ENCODE data around the gene JMJD1C. TPM values are rescaled to one million over a fixed set of nuclear protein-coding genes. Genes with fewer than 3 reads are reported as not detected.

The JMJD1C gene
- total RNA-seq, 1 donor from 2014 or later, result 72.9 TPM

DNA sequence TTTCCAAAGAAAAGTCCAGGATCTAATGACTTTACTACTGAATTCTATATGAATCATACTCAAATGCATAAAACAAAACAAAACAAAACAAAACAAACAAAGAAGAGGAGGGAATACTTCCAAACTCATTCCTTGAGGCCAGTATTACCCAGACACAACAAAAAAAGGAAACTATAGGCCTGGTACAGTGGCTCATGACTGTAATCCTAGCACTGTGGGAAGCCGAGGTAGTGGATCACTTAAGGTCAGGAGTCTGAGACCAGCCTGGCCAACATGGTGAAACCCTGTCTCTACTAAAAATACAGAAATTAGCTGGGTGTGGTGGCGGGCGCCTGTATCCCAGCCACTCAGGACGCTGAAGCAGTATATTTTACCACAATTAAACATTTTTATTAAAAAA lies 218.0 kb downstream of the JMJD1C start:
- H3K27me3 Mint-ChIP-seq (ENCODE audit: low read depth), result no peaks in the 10 kb centered on the region
- no peak overlapping the region for H3K4me3 Mint-ChIP-seq (ENCODE audit: unreplicated experiment)
- no peak for TF ChIP-seq CTCF (IDR thresholded peaks at IDR 0.05)
- H3K36me3 Mint-ChIP-seq (ENCODE audit: low read depth), result peaks cover 9% of the 10 kb centered on the region
- peaks cover 55% of the 10 kb centered on the region for H3K4me1 Mint-ChIP-seq (ENCODE audit: low read depth)
- H3K27ac Mint-ChIP-seq (ENCODE audit: unreplicated experiment), result peak overlapping the region; percentile 83
- no peak for DNase-seq (ENCODE audit: low spot score)
- H3K9me3 Mint-ChIP-seq (ENCODE audit: low read depth), result no peaks in the 10 kb centered on the region

- H3K36me3 Mint-ChIP-seq (ENCODE audit: low read depth), result peaks cover 9% of the 10 kb centered on the region
- H3K27ac Mint-ChIP-seq (ENCODE audit: unreplicated experiment), result peak overlapping the region; percentile 83
- no peak for DNase-seq (ENCODE audit: low spot score)
These were observed 219.4 kb downstream of the JMJD1C start for GRCh38 chr10:63246356-63246755.

DNA sequence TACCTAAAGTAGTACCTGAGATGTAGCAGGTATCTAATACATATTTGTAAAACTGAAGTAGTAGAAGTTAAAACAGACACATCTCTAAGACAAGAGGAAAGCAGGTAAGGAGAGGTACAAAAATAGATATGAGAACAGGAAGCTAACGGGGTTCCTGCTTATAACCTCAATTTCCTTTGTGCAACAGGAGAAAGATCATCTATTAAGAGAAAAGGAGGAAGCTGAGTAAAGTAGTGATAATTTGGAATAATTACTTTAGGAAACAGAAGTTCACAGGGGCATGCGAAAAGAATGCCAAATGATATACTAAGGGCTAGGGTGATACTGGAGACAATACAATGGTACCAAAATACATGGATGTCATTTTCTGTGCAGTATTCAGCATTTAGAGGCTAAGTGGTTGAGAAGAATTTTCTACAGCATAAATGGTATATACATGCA lies 223.9 kb downstream of the JMJD1C start:
- Mint-ChIP-seq H3K27ac (ENCODE audit: unreplicated experiment) (peak overlapping the region; percentile 13), H3K27me3 (ENCODE audit: low read depth) (no peaks in the 10 kb centered on the region), H3K4me3 (ENCODE audit: unreplicated experiment) (no peak overlapping the region), H3K36me3 (ENCODE audit: low read depth) (peaks cover 3% of the 10 kb centered on the region), H3K9me3 (ENCODE audit: low read depth) (no peaks in the 10 kb centered on the region), H3K4me1 (ENCODE audit: low read depth) (peaks cover 65% of the 10 kb centered on the region)
- no peak for DNase-seq (ENCODE audit: low spot score)
- TF ChIP-seq CTCF (IDR thresholded peaks at IDR 0.05), result no peak

More at GRCh38 chr10:63246356-63246755, 219.4 kb downstream of the JMJD1C start:
- Mint-ChIP-seq H3K4me3 (ENCODE audit: unreplicated experiment) (no peak overlapping the region), H3K4me1 (ENCODE audit: low read depth) (peaks cover 51% of the 10 kb centered on the region), H3K27me3 (ENCODE audit: low read depth) (no peaks in the 10 kb centered on the region), H3K9me3 (ENCODE audit: low read depth) (no peaks in the 10 kb centered on the region)
- no peak for TF ChIP-seq CTCF (IDR thresholded peaks at IDR 0.05)

DNA sequence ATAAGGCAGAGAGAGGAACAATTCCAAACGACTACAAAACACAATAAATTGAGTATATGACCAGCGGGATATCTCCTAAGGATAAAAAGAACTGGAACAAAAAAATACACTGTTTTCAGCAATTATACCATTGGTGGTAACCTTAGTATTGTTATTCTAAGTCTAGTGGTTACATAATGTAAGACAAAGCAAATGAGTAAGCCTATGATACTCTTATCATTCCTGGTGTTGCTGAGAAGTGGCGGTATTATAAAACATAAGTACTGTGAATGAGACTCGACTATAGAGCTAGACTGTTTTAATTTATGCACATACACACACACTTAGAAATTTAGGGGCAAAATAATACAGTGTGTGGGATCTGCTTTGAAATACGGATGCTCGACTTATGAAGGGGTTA lies 225.0 kb downstream of the JMJD1C start:
- Mint-ChIP-seq H3K36me3 (ENCODE audit: low read depth) (peaks cover 3% of the 10 kb centered on the region), H3K4me3 (ENCODE audit: unreplicated experiment) (no peak overlapping the region), H3K4me1 (ENCODE audit: low read depth) (peaks cover 62% of the 10 kb centered on the region), H3K27ac (ENCODE audit: unreplicated experiment) (no peak overlapping the region), H3K9me3 (ENCODE audit: low read depth) (no peaks in the 10 kb centered on the region), H3K27me3 (ENCODE audit: low read depth) (no peaks in the 10 kb centered on the region)
- TF ChIP-seq CTCF (IDR thresholded peaks at IDR 0.05), result no peak
- no peak for DNase-seq (ENCODE audit: low spot score)

DNA sequence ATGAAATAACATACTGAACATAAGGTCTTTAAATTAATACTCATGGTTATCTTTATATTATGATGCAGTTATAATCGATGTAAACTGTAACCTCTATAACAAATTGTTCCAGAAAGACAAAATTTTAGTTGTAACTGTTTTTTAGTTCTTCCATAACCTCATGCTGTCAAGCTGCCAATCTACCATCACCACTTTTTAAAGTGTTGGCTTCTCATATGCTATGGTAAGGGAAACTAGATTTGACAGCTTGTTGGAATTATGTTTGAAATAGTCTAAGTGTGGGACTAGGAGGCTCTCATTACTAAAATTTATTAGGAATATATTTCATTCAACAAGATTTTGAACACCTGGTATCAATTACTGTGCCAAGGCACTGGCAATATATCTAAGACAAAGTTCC lies 227.3 kb downstream of the JMJD1C start:
- no peak for DNase-seq (ENCODE audit: low spot score)
- Mint-ChIP-seq H3K27ac (ENCODE audit: unreplicated experiment) (no peak overlapping the region), H3K4me1 (ENCODE audit: low read depth) (peaks cover 51% of the 10 kb centered on the region), H3K36me3 (ENCODE audit: low read depth) (peaks cover under 1% of the 10 kb centered on the region), H3K4me3 (ENCODE audit: unreplicated experiment) (no peak overlapping the region), H3K9me3 (ENCODE audit: low read depth) (no peaks in the 10 kb centered on the region), H3K27me3 (ENCODE audit: low read depth) (no peaks in the 10 kb centered on the region)
- no peak for TF ChIP-seq CTCF (IDR thresholded peaks at IDR 0.05)

Measured in chondrocyte (in vitro differentiated cells).